ENCODE measurements around the gene MAP2K5. TPM values are rescaled to one million over a fixed set of nuclear protein-coding genes. Genes with fewer than 3 reads are reported as not detected.

The MAP2K5 gene
- total and polyA plus RNA-seq, 4 donors = 3.8 to 6.4 (median 5.6) TPM

DNA sequence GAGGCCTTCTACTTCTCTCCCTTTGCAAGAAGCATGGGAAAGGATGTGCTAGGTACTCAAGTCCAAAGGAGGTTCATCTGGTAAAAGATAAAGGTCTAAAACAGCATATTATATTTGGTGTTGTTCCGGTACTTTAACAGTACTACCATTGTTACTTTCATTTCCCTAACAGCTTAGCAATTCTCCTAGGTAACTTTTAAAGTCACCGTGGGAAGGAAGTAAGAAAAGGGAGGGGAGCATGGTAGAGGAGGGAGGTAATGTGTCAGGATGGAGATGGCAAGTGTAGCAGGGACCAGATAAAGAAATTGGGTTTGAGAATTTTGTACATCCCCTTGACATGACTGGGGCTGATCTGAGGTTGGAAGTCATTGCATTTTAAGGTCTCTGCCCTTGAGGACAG is 193.4 kb downstream of the MAP2K5 start:
- no peak for DNase-seq (ENCODE audit: low spot score)
- Histone ChIP-seq H3K36me3 (ENCODE audit: control insufficient read depth in 4 of 4, insufficient read depth in 3 of 4, low read depth in 1 of 4, low read length in 3 of 4) (no peaks in the 10 kb centered on the region), H3K9ac (ENCODE audit: low read depth in 1 of 2, low read length in 2 of 2) (no peak overlapping the region), H3K4me1 (ENCODE audit: control insufficient read depth in 4 of 4, insufficient read depth in 4 of 4, low read length in 3 of 4) (peaks cover 0 to 13% (median 7%) of the 10 kb centered on the region in 4 donors), H3K9me3 (ENCODE audit: control insufficient read depth in 4 of 4, low read length in 3 of 4) (no peaks in the 10 kb centered on the region), H3K27ac (ENCODE audit: low read depth in 1 of 2, low read length in 2 of 2) (no peak overlapping the region), H3K4me3 (ENCODE audit: low read depth in 1 of 3, low read length in 3 of 3) (no peak overlapping the region), H3K27me3 (ENCODE audit: control insufficient read depth in 4 of 4, insufficient read depth in 4 of 4, low read length in 3 of 4) (no peaks in the 10 kb centered on the region)
- TF ChIP-seq FOXA2 (IDR thresholded peaks at IDR 0.05) = no peak
- TF ChIP-seq SP1 (IDR thresholded peaks at IDR 0.05) = no peak
- TF ChIP-seq, protein P1, sequence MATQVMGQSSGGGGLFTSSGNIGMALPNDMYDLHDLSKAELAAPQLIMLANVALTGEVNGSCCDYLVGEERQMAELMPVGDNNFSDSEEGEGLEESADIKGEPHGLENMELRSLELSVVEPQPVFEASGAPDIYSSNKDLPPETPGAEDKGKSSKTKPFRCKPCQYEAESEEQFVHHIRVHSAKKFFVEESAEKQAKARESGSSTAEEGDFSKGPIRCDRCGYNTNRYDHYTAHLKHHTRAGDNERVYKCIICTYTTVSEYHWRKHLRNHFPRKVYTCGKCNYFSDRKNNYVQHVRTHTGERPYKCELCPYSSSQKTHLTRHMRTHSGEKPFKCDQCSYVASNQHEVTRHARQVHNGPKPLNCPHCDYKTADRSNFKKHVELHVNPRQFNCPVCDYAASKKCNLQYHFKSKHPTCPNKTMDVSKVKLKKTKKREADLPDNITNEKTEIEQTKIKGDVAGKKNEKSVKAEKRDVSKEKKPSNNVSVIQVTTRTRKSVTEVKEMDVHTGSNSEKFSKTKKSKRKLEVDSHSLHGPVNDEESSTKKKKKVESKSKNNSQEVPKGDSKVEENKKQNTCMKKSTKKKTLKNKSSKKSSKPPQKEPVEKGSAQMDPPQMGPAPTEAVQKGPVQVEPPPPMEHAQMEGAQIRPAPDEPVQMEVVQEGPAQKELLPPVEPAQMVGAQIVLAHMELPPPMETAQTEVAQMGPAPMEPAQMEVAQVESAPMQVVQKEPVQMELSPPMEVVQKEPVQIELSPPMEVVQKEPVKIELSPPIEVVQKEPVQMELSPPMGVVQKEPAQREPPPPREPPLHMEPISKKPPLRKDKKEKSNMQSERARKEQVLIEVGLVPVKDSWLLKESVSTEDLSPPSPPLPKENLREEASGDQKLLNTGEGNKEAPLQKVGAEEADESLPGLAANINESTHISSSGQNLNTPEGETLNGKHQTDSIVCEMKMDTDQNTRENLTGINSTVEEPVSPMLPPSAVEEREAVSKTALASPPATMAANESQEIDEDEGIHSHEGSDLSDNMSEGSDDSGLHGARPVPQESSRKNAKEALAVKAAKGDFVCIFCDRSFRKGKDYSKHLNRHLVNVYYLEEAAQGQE (IDR thresholded peaks at IDR 0.05) = no peak
- TF ChIP-seq RAD21 (IDR thresholded peaks at IDR 0.05) = no peak
- no peak for TF ChIP-seq TAF1 (conservative IDR thresholded peaks at IDR 0.05)
- TF ChIP-seq, protein P2, sequence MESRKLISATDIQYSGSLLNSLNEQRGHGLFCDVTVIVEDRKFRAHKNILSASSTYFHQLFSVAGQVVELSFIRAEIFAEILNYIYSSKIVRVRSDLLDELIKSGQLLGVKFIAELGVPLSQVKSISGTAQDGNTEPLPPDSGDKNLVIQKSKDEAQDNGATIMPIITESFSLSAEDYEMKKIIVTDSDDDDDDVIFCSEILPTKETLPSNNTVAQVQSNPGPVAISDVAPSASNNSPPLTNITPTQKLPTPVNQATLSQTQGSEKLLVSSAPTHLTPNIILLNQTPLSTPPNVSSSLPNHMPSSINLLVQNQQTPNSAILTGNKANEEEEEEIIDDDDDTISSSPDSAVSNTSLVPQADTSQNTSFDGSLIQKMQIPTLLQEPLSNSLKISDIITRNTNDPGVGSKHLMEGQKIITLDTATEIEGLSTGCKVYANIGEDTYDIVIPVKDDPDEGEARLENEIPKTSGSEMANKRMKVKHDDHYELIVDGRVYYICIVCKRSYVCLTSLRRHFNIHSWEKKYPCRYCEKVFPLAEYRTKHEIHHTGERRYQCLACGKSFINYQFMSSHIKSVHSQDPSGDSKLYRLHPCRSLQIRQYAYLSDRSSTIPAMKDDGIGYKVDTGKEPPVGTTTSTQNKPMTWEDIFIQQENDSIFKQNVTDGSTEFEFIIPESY (IDR thresholded peaks at IDR 0.05) = no peak
- TF ChIP-seq RXRA (IDR thresholded peaks at IDR 0.05) = no peak
- TF ChIP-seq, protein P3, sequence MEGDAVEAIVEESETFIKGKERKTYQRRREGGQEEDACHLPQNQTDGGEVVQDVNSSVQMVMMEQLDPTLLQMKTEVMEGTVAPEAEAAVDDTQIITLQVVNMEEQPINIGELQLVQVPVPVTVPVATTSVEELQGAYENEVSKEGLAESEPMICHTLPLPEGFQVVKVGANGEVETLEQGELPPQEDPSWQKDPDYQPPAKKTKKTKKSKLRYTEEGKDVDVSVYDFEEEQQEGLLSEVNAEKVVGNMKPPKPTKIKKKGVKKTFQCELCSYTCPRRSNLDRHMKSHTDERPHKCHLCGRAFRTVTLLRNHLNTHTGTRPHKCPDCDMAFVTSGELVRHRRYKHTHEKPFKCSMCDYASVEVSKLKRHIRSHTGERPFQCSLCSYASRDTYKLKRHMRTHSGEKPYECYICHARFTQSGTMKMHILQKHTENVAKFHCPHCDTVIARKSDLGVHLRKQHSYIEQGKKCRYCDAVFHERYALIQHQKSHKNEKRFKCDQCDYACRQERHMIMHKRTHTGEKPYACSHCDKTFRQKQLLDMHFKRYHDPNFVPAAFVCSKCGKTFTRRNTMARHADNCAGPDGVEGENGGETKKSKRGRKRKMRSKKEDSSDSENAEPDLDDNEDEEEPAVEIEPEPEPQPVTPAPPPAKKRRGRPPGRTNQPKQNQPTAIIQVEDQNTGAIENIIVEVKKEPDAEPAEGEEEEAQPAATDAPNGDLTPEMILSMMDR (IDR thresholded peaks at IDR 0.05; ENCODE audit: low read depth, low read length, missing input control) = no peak
- 32% methylated on average over 2 of the region's 2 CpGs for WGBS

DNA sequence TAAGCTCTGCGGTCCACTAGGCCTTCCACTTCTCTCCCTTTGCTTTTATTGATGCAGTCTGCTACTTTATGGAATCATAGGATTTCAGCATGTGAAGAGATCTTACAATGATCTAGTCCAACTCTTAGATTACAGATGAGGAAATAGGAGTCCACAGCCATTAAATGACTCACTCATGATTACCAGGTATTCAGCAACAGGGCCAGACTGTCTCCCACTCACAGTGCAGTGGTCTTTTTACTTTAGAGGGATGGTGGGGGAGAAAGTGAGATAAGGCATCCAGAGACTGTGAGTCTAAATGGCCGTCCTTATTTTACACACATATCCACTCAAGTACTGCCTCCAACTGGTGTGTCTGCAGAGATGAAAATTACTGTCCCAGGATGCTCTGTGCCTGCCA is 194.3 kb downstream of the MAP2K5 start:
- Histone ChIP-seq H3K4me3 (ENCODE audit: low read depth in 1 of 3, low read length in 3 of 3) (no peak overlapping the region), H3K27ac (ENCODE audit: low read depth in 1 of 2, low read length in 2 of 2) (no peak overlapping the region), H3K36me3 (ENCODE audit: control insufficient read depth in 4 of 4, insufficient read depth in 3 of 4, low read depth in 1 of 4, low read length in 3 of 4) (no peaks in the 10 kb centered on the region), H3K9ac (ENCODE audit: low read depth in 1 of 2, low read length in 2 of 2) (no peak overlapping the region), H3K4me1 (ENCODE audit: control insufficient read depth in 4 of 4, insufficient read depth in 4 of 4, low read length in 3 of 4) (peaks cover 0 to 10% (median 7%) of the 10 kb centered on the region in 4 donors), H3K9me3 (ENCODE audit: control insufficient read depth in 4 of 4, low read length in 3 of 4) (no peaks in the 10 kb centered on the region), H3K27me3 (ENCODE audit: control insufficient read depth in 4 of 4, insufficient read depth in 4 of 4, low read length in 3 of 4) (no peaks in the 10 kb centered on the region)
- no peak for DNase-seq (ENCODE audit: low spot score)
- TF ChIP-seq RXRA (IDR thresholded peaks at IDR 0.05) (no peak), RAD21 (IDR thresholded peaks at IDR 0.05) (no peak), FOXA1 (IDR thresholded peaks at IDR 0.05) (no peak), YY1 (IDR thresholded peaks at IDR 0.05) (no peak), FOXA2 (IDR thresholded peaks at IDR 0.05) (no peak), NR2F2 (IDR thresholded peaks at IDR 0.05) (no peak), GABPA (IDR thresholded peaks at IDR 0.05 in 1 of 2, conservative IDR thresholded peaks at IDR 0.05 in 1 of 2) (no peak)
- TF ChIP-seq, protein P2 (IDR thresholded peaks at IDR 0.05) = no peak
- TF ChIP-seq, protein P3 (IDR thresholded peaks at IDR 0.05; ENCODE audit: low read depth, low read length, missing input control) = no peak
- WGBS = 97% methylated on average over 2 of the region's 2 CpGs

All from liver (tissue), 9 donors.